AG04449 (cell line): ENCODE results near the gene RGS5.
"Not testable (repeated sequence)": the region's sequence is repeated elsewhere in the genome, so short reads cannot be mapped to it uniquely, and the experiment has no call there.

Source experiments
- CTCF ChIA-PET: fragments of 350-600 bp; formaldehyde crosslinking; extraction: SDS; loops from one replicate; lab custom pipeline; 2021; ENCODE audit warnings: antibody characterized with exemption; lab: Yijun Ruan, JAX
- POLR2A ChIA-PET: fragments of 400-600, 350-600 bp; formaldehyde crosslinking; extraction: SDS; loops from one replicate; lab custom pipeline; 2020; ENCODE audit warnings: antibody characterized with exemption, inconsistent platforms; lab: Yijun Ruan, JAX
- DNase-seq: peaks from one replicate; pipeline ENCODE4 v3.0.0-alpha.2; 2010; ENCODE audit warnings: low read depth, low spot score
- H3K4me3 ChIP-seq: 2 replicates; pipeline ENCODE4 v1.5.1; 2011; ENCODE audit warnings: low read depth, mild to moderate bottlenecking, control low read depth, low read length
- CTCF ChIP-seq: IDR thresholded peaks from one replicate; pipeline ENCODE4 v1.5.1; 2011; ENCODE audit warnings: mild to moderate bottlenecking, moderate library complexity, low read length, control low read depth, inconsistent platforms; ENCODE audit not compliant: insufficient read depth; ENCODE audit errors: missing control alignments

Gene RGS5

GRCh38 chr1:163202833-163203451, at the start of gene RGS5:
TSS of gene RGS5 (minus strand) at chr1:163202916. CDS start at chr1:163202835, 81 bp downstream.
- CTCF ChIA-PET = interaction anchor here (1.1 to 4.5 kb wide), 6 partner anchors 24 to 349 kb away, joined by 4 to 24 read pairs (median 7); no protein-coding TSS in a partner anchor
- no peak for TF ChIP-seq CTCF
- POLR2A ChIA-PET = no interaction called here
- DNase-seq = no peak
- no peak within 1 kb of the TSS for H3K4me3 ChIP-seq

GRCh38 chr1:163250382-163250974, 47.8 kb upstream of the RGS5 start:
- no peak for TF ChIP-seq CTCF
- ChIA-PET CTCF (interaction anchor here (1.6 kb wide), 1 partner anchor 76 kb away, joined by 4 read pairs; no protein-coding TSS in a partner anchor), POLR2A (no interaction called here)
- H3K4me3 ChIP-seq = no peak overlapping the region
- DNase-seq = no peak

GRCh38 chr1:163248064-163248463, 45.3 kb upstream of the RGS5 start:
- DNase-seq = no peak
- TF ChIP-seq CTCF = no peak
- ChIA-PET POLR2A (no interaction called here), CTCF (interaction anchor here (0.5 kb wide), 1 partner anchor 400 kb away, joined by 3 read pairs; no protein-coding TSS in a partner anchor)
- no peak overlapping the region for H3K4me3 ChIP-seq

- POLR2A ChIA-PET, H3K4me3 ChIP-seq, CTCF ChIA-PET, DNase-seq: not testable (repeated sequence)
Measured at GRCh38 chr1:163244648-163245047, 41.9 kb upstream of the RGS5 start.

GRCh38 chr1:163241746-163242145, 39.0 kb upstream of the RGS5 start:
- CTCF ChIA-PET = no interaction called here

GRCh38 chr1:163240705-163241104, 38.0 kb upstream of the RGS5 start:
- ChIA-PET CTCF (no interaction called here), POLR2A (no interaction called here)
- no peak for DNase-seq
- no peak overlapping the region for H3K4me3 ChIP-seq
- no peak for TF ChIP-seq CTCF

More at GRCh38 chr1:163241746-163242145, 39.0 kb upstream of the RGS5 start:
- no peak for DNase-seq
- POLR2A ChIA-PET = no interaction called here
- no peak for TF ChIP-seq CTCF
- H3K4me3 ChIP-seq = no peak overlapping the region

- POLR2A ChIA-PET, H3K4me3 ChIP-seq, DNase-seq: not testable (repeated sequence)
- CTCF ChIA-PET = interaction anchor here (0.9 kb wide), 1 partner anchor 82 kb away, joined by 3 read pairs; no protein-coding TSS in a partner anchor
Measured at GRCh38 chr1:163233643-163234042, 30.9 kb upstream of the RGS5 start.
